ENCODE measurements around the gene AMOTL1. TPM values are rescaled to one million over a fixed set of nuclear protein-coding genes. Genes with fewer than 3 reads are reported as not detected.

Gene AMOTL1
- total RNA-seq, 1 donor from 2014 or later: 57.2 TPM

GRCh38 chr11:94862926-94863880 lies 95.0 kb downstream of the AMOTL1 start:
- no peak overlapping the region for H3K4me3 ChIP-seq
- DNase-seq: no peak
- H3K4me1 ChIP-seq: no peaks in the 10 kb centered on the region
- intact Hi-C loops (cut with DNase I): no loop called here
- no peak for ATAC-seq
- no peaks in the 10 kb centered on the region for H3K9me3 ChIP-seq
- no peaks in the 10 kb centered on the region for H3K27me3 ChIP-seq (ENCODE audit: low read depth)
- TF ChIP-seq CTCF (IDR thresholded peaks at IDR 0.05): no peak
- peaks cover 91% of the 10 kb centered on the region for H3K36me3 ChIP-seq
- H3K27ac ChIP-seq: no peak overlapping the region

- intact Hi-C loops (cut with DNase I): no loop called here
- H3K4me3 ChIP-seq: no peak overlapping the region
- no peak for TF ChIP-seq CTCF (IDR thresholded peaks at IDR 0.05)
- H3K36me3 ChIP-seq: peaks cover 91% of the 10 kb centered on the region
- H3K4me1 ChIP-seq: no peaks in the 10 kb centered on the region
- no peak for DNase-seq
- no peak overlapping the region for H3K27ac ChIP-seq
- H3K9me3 ChIP-seq: no peaks in the 10 kb centered on the region
- no peak for ATAC-seq
- H3K27me3 ChIP-seq (ENCODE audit: low read depth): no peaks in the 10 kb centered on the region
Observed at GRCh38 chr11:94864506-94865045, 96.4 kb downstream of the AMOTL1 start.

- Histone ChIP-seq H3K4me1 (no peaks in the 10 kb centered on the region), H3K36me3 (peaks cover 91% of the 10 kb centered on the region), H3K27ac (no peak overlapping the region), H3K9me3 (no peaks in the 10 kb centered on the region), H3K27me3 (ENCODE audit: low read depth) (no peaks in the 10 kb centered on the region), H3K4me3 (no peak overlapping the region)
- ATAC-seq: no peak
- intact Hi-C loops (cut with DNase I): no loop called here
- DNase-seq: no peak
- no peak for TF ChIP-seq CTCF (IDR thresholded peaks at IDR 0.05)
Observed at GRCh38 chr11:94866231-94866822, 98.2 kb downstream of the AMOTL1 start.

- no peak for TF ChIP-seq CTCF (IDR thresholded peaks at IDR 0.05)
- Histone ChIP-seq H3K9me3 (no peaks in the 10 kb centered on the region), H3K27me3 (ENCODE audit: low read depth) (no peaks in the 10 kb centered on the region), H3K4me3 (no peak overlapping the region), H3K36me3 (peaks cover 92% of the 10 kb centered on the region), H3K4me1 (no peaks in the 10 kb centered on the region), H3K27ac (no peak overlapping the region)
- DNase-seq (no peak), ATAC-seq (no peak)
- intact Hi-C loops (cut with DNase I): no loop called here
Observed at GRCh38 chr11:94866936-94867795, 99.0 kb downstream of the AMOTL1 start.

- ATAC-seq (no peak), DNase-seq (no peak)
- Histone ChIP-seq H3K27me3 (ENCODE audit: low read depth) (no peaks in the 10 kb centered on the region), H3K9me3 (no peaks in the 10 kb centered on the region), H3K4me3 (no peak overlapping the region), H3K27ac (no peak overlapping the region), H3K4me1 (no peaks in the 10 kb centered on the region), H3K36me3 (peaks cover 99% of the 10 kb centered on the region)
- no peak for TF ChIP-seq CTCF (IDR thresholded peaks at IDR 0.05)
- intact Hi-C loops (cut with DNase I): no loop called here
Observed at GRCh38 chr11:94868468-94868867, 100.3 kb downstream of the AMOTL1 start.

All from lower lobe of right lung (tissue), 2 donors.